ENCODE measurements around the gene TEAD2.
A peak's percentile ranks its signal among the peaks of the same experiment; 100 is the strongest.
"Not testable (repeated sequence)": the region's sequence is repeated elsewhere in the genome, so short reads cannot be mapped to it uniquely, and the experiment has no call there.

Gene TEAD2

DNA sequence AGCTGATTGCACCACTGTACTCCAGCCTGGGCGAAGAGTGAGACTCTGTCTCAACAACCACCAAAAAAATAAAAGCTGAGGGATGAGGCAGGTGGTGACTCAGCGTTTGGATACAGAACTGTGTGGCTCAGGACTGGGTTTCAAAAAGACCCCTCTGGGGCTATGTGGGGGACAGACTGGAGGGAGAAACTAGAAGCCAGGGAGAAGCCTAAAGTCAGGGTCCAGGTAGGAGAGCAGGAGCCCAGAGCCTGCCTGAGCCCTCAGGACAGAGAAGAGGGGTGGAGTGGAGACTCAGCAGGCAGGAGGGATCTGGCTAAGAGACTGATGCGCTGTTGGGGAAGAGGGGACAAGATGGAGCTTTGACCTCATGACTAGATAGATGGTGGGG lies 28.8 kb downstream of the TEAD2 start:
- no peak for DNase-seq (ENCODE audit: low read depth)

- DNase-seq (ENCODE audit: low read depth), result not testable (repeated sequence)
Observed at GRCh38 chr19:49332691-49333417, 29.4 kb downstream of the TEAD2 start.

- peak; percentile 30 for DNase-seq (ENCODE audit: low read depth)
Observed at GRCh38 chr19:49331616-49332055, 30.6 kb downstream of the TEAD2 start.

- DNase-seq (ENCODE audit: low read depth), result not testable (repeated sequence)
Observed at GRCh38 chr19:49331187-49331586, 31.0 kb downstream of the TEAD2 start.

DNA sequence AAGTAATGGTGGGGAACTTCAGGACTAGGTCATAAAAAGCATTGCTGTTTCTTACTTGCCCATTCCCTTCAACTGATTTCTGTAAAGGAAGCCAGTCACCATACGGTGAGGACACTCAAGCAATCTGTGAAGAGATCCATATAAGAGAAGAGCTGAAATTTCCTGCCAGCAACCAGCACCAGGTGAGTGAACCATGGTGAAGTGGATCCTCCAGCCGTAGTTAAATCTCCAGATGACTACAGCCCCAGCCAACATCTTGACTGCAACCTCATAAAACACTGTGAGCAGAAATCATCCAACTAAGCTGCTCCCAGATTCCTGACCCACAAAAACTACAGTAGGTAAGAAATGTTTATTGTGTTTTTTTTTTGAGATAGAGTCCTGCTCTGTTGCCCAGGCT lies 33.5 kb downstream of the TEAD2 start:
- no peak for DNase-seq (ENCODE audit: low read depth)

GRCh38 chr19:49327878-49328544 lies 34.2 kb downstream of the TEAD2 start:
- peak; percentile 24 for DNase-seq (ENCODE audit: low read depth)

GRCh38 chr19:49326165-49326704 lies 36.0 kb downstream of the TEAD2 start:
- no peak for DNase-seq (ENCODE audit: low read depth)

DNA sequence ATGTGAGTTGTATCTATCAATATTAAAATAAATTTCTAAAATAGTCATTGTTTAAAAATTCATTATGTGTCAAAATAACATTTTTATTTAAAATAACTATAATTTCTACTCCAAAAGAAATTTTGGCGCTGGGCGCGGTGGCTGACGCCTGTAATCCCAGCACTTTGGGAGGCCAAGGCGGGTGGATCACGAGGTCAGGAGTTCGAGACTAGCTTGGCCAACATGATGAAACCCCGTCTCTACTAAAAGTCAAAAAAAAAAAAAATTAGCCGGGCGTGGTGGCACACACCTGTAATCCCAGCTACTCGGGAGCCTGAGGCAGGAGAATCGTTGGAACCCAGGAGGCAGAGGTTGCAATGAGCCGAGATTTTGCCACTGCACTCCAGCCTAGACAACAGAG lies 36.5 kb downstream of the TEAD2 start:
- DNase-seq (ENCODE audit: low read depth), result not testable (repeated sequence)

DNA sequence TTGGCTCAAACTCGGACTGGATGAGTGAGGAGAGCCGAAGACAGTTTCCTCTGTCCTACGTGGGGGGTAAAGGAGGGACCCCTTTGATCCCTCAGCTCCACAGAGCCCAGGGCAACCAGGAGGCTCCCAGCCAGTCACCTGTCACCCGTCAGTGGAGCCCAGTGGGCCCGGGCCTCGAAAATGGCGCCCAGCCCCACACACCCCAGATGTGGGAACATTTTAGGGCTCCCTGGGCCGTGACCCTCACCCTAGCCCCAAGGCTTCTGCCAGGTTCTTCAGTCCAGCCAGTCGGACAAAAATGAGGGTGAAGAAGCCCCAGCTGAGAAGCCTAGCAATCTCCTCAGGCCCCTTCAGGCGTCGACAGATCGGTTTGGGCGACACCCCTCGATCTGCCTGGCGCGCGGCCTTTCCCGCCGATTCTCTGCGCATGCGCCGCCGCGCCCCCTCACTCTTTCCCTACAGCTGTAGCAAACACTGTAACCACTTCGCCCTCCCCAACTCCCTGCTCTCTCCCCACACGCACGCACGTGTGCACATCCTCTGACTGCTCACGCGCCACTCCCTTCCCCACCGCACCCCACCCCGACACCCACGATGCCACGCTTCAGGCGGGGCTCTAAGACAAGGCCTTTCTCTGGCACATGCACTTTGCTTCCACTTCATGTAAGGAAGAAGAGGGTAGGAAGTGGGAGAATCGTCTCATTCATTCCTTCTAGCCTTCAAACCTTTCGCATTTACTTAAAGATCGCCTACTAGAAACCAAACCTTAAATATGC lies 37.2 kb downstream of the TEAD2 start, which contains the start of gene SLC6A16:
Gene SLC6A16, minus strand, starts transcription at position 391 of the 776 bp plus-strand sequence. CDS start 13,844 bp downstream, outside the sequence.
- DNase-seq (ENCODE audit: low read depth), result no peak

DNA sequence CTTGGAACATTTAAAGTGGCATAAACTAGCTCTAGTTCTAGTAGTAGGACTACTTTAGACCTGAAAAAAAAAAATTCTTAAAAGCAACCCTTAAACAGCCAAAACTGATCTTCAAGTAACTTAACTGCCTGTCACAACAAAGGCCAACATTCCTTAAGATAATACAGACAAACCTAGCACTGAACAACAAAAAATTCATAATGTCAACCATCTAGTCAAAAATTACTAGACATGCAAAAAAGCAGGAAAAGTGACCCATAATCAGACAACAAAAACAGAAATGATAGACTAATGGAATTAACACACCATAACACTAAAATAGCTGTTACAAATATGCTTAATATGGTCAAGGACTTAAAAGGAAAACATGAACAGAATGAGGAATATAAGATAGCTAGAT lies 43.9 kb downstream of the TEAD2 start:
- DNase-seq (ENCODE audit: low read depth), result no peak

- no peak for DNase-seq (ENCODE audit: low read depth)
Observed at GRCh38 chr19:49316284-49316683, 45.9 kb downstream of the TEAD2 start.

GRCh38 chr19:49315111-49315510 lies 47.1 kb downstream of the TEAD2 start:
- DNase-seq (ENCODE audit: low read depth), result no peak

GRCh38 chr19:49309087-49309486 lies 53.1 kb downstream of the TEAD2 start:
- DNase-seq (ENCODE audit: low read depth), result no peak

DNA sequence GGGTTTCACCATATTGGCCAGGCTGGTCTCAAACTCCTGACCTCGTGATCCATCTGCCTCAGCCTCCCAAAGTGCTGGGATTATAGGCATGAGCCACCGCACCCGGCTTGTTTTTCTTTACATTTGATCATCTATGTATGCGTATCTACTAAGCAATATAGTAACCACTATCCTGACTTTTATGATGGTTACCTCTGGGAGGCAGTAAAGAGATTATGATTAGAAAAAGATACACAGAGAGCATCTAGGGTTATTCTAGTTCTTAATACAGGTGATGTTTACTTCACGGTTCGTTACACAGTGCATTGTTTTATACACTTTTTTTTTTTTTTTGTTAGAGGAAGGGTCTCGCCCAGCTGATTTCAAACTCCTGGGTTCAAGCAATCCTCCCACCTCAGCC lies 55.5 kb downstream of the TEAD2 start:
- DNase-seq (ENCODE audit: low read depth), result not testable (repeated sequence)

- no peak for DNase-seq (ENCODE audit: low read depth)
Observed at GRCh38 chr19:49301866-49302252, 60.4 kb downstream of the TEAD2 start.

DNA sequence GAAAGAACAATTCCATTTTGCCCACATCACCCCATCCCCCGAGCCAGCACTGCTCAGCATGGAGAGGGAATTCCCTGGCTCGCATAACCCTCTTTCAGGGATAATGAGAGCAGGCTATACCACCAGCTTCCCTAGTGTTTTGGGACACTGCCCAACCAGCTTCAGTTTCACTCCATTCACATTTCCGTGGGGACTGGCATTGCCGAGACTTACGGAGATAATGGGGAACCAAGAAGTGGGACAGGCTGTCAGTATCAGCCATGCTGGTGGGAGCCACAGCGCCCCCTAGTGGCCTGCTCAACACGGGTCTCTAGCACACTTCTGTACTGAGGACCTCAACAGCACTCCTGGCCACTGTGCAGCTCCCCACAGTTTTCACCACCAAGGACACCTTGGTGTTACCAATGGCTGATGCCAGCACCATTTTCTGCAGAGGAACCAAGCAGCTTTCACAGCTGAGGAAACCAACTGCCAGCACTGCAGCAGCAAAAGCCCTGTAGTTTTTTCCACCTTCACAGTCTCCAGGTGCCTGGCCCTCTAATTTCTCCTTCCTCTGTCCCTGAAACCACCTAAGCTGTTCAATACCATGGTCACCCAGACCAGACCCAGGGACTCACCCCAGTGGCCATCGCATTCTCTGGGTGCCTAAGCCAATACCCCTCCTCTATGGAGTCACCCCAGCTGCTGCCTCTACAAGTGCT lies 60.9 kb downstream of the TEAD2 start:
- peak; percentile 67 for DNase-seq (ENCODE audit: low read depth)

- not testable (repeated sequence) for DNase-seq (ENCODE audit: low read depth)
Observed at GRCh38 chr19:49298653-49299052, 63.6 kb downstream of the TEAD2 start.

- DNase-seq (ENCODE audit: low read depth), result no peak
Observed at GRCh38 chr19:49297403-49297802, 64.8 kb downstream of the TEAD2 start.

DNA sequence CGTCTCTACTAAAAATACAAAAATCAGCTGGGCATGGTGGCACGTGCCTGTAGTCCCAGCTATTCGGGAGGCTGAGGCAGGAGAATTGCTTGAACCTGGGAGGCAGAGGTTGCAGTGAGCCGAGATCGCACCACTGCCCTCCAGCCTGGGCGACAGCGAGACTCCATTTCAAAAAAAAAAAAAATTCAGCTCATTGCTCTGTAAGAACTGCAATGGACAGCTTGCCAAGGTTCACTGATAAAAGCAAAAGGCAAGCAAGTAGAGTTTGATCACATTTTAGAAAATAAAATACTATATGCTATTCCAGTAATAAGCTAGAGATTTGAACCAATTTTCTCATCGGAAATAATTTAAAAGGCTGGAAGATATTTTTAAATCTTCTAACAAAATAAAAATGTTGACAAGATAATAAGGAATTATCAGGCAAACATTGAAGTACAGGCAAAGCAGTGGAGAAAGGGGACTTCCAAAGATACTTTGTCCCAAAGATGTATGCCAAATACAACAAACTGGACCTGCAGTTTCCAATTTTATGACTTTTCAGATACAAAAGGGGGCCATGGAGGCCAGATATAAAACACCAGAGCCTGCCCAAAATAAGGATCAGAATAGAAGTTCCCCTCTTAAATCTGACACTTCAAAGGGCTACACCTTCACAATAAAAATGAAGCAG lies 66.9 kb downstream of the TEAD2 start:
- no peak for DNase-seq (ENCODE audit: low read depth)

GRCh38 chr19:49294401-49294800 lies 67.8 kb downstream of the TEAD2 start:
- DNase-seq (ENCODE audit: low read depth), result no peak
